Daoy (cell line): ENCODE measurements around the gene IFFO2. TPM values are rescaled to one million over a fixed set of nuclear protein-coding genes. Genes with fewer than 3 reads are reported as not detected.
A peak's percentile ranks its signal among the peaks of the same experiment; 100 is the strongest.

ENCODE experiments used
- DNase-seq: peaks from one replicate; pipeline ENCODE4 v3.0.0-alpha.2; 2015; ENCODE audit warnings: low read depth
- total RNA-seq: library from RNA; depleted of rRNA; stranded (reverse); fragments of >200 nt; shearing (Covaris generic); gene quantifications from 2 replicates; pipeline ENCODE4 v1.2.3, GENCODE V29; 2014

The IFFO2 gene
- total RNA-seq, 1 experiment from 2014 or later = 34.1 TPM

DNA sequence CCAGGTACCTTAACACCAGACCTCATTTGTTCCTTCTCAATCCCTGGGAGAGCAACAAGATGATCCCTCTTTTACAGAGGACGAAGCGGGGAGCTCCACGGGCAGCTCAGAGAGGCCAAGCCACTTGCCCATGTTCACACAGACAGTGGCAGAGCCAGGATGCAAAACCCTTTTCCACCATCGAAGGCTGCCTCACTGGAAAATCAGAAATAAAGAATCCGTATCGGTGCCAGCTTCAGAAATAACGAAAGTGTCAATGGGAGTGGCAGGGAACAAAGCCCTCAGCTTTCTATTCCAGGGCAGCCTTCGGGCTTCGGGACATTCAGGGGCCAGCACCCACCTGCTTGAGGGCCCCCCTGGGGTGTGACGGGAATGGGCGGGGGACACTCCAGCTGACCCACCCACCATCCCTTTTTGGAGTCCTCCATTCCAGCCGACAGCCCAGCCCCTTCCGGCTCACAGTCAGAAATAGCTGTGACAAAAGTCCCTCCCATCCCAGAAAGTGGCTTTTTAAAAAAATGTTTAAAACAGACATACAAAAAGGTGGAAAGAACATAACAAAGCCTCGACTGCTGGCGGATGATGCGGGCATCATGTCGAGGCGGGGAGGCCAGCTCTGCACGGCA, 6.0 kb downstream of the IFFO2 start:
- DNase-seq = peak; percentile 64

DNA sequence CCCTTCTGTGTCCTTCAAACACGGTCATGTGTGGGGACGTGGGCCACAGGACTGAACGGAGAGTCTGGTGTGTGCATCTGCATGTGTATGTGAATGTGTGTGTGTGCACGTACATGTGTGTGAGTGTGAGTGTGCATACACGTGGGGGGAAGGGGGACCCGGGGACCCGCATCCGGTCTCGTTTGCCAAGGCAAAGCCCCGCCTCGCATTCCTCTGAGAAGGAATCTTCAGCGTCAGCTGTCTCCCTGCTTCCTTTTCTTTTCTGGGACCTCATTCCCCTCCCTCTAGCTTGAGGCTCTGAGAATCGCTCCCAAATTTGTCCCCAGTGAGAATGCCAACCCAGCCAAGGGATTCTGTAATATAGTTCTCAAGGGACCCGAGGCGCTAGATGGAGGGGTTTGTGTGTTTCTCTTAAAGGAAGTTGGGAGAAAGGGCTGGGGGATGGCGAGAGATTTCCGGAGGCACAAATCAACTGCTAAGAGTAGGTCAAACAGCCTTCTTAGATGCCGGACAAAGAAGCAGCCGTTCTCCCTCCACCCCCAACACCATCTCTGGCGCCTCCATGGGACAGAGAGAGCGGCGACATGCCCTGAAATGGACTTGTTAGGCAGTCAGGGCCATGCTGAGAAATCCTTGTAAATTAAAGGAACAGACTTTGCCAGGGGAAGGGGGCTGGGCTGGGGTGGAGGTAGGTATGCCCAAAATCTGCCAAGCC, 6.6 kb downstream of the IFFO2 start:
- DNase-seq = peak; percentile 67

DNA sequence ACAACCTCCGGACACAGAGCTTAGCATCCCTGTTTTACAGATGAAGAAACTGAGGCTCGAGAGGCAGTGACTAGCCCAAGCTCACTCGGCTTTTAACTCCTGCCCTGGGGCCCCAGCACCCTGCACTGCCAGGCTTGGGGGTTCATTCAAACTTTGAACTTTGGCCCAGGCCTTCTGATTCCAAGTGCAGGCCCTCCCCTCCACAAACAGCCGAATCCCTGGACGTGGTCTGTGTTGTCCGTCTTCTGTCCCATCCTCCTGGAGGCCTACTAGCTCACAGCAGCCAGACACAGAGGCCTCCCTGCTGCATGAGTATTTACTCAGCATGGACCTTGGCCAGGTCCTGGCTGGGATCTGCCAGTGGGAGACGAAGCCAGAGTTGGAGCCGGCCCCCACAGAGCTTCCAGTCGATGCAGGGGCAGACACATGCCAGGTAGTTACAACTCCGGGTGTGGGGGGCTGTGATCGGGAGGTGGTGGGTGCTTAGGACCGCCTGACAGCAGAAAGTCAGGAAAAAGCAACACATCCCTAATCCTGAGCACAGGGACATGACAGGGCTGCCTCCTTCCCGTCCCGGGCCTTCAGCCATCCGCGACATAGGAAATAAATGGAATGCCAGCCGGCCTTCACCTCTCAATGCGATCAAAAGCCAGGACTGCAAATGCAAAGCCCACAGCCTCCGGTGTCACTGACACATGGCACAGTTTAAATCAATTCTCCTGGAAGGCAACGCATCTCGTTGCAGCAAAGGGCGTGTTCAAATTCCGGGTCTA, 7.4 kb downstream of the IFFO2 start:
- DNase-seq = peak; percentile 71

DNA sequence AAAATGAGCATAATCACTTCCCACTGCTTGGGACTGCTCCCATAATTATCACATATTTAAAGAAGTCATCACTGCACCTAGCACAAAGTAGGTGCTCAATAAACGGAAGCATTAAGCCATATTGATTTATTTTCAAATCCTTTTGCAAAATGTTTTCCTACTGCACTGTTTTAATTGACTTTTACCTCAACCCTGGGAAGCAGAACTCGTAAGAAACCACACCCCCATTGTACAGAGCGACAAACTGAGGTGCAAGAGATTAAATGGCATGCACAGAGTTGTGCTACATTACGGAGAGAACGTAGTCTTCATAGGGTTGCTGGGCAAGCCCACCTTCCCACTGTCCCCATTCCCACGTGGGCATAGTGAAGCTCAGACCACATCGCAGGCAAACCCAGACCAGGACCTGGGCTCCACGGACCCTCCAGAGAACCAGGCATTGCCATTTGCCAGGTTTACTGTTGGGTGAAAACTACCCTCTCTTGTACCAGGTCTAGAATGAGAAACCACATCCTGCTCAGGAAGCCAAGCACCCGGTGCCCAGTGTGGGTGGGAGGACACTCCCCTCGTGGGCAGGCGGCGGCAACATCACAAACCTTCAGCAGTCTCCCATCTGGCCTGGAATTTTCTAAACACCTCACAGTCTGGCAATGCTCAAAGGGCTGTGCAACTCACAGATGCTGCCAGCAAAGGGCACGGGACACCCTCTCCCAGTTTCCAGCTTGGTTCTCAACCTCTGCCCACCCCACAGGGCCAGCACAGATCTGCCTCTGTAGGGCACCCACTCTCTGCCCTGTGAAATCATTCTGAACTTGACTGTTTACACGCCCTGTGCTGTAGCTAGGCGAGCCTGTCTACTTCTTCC, 8.2 kb downstream of the IFFO2 start:
- peak; percentile 80 for DNase-seq

DNA sequence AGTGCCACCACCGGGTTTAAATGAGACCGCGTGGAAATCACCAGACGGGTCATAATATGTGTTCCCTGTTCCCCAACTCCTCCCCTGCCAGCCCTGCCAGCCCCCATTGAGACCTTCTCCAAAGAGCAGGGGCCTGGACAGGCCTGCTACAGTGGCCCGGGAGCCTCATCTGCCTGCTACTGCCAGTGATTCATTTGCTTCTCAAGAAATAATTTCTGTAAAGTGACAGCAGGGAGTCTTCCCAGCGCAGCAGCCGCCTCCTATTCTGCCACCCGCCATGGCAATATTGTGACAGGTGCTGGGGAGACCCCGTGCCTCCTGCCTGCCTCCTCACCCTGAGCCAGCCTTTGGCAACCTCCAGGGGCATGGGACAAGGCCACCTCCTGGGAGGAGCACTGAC, 8.9 kb downstream of the IFFO2 start:
- DNase-seq = no peak

DNA sequence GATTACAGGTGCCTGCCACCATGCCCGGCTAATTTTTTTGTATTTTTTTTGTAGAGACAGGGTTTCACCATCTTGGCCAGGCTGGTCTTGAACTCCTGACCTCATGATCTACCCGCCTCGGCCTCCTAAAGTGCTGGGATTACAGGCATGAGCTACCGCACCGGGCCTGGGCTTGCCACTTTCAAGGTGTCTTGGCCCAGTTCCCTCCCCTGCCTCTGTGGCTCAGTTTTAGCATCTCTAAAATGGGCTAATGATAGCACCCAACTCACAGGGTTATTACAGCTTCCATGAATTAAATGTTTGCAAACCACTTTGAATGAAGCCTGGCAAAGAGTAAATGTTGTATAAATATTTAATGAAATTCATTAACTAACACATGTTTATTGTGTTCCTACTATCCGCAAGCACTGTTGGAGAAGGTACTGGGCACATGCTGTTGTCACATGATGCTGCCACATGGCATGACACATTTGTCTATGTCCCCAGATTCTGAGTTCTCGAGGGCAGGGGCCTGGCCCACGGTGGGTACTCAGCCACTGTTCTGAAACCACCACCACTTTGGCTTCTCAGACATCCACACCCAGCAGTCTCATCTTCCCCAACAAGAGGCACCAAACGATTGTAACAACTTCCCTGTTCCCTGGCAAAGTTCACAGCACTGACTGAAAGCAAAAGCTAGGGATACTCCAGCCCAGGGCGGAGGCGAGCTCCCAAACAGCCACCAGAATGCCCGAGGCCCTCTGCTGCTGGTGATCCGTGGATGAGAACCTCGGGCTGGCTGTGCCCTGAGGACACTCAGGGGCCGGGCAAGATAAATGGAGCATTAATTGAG, 9.7 kb downstream of the IFFO2 start:
- DNase-seq = no peak

DNA sequence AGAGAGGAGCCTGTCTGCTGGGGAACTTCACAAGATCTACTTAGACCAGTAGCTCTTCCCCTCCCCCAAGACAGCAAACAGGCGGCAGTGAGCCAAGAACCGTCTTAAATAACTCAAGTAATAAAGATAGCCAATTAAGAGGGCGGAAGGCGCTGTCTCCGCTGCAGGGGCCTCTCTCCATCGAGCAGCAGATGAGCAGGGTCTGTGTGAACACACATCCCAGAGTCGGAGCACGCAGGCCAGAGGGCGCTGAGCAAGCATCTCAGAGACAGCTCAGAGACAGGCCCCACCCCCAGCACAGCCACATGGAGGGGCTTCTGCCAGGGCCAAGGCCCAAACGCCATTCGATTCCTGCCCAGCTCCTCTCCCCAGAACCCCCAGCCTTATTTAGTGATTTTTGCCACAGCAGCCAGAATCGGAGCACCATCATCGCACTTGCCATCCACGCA, 11.1 kb downstream of the IFFO2 start:
- peak; percentile 62 for DNase-seq

DNA sequence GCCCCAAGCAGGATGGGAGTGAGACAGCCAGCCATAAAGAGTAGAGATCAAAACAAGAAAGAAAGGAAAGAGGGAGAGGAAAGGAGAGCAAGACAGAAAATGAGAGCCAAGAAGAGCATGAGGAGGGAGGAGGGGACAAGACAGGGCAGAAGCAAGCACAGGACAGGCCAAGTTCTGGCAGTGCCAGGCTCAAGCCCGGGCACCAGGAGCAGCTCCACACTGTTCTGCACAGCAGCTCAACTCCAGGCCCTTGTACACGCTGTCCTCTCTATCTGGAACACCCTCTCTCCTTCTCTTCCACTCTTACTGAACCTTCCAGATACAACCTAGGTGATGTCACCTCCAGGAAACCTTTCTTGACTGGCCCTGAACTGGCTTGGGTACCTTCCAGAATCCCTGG, 11.7 kb downstream of the IFFO2 start:
- DNase-seq = no peak

DNA sequence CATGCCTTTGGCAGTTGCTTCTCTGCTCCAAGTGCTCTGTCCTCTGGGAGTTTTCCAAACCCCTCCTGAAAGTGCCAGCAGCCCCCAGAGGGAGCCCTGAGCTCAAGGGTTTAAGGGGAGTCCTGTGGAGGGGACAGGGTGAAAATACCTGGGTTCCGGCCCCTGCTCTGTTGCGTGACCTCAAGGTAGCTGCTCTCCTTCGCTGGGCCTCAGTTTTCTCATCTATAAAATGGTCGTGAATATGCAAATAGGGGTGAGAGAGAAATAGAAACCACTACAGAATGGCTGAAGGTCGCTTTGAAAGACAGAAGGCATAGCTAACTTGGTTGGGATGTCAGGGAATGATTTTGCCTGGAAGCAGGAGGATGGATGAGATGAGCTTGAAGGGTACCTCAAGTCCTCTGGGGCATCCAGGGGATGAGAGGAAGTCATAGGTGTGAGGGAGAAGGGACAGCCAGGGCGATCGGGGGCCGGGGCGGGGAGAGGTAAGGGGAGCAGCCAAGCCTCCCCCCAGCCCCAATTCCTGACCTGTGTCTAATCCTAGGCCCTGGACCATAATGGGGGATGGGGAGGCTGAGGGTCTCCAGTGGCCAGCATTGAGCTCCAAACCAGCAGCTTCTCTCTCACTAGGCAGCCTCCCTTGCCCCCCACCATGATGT, 12.4 kb downstream of the IFFO2 start:
- no peak for DNase-seq

DNA sequence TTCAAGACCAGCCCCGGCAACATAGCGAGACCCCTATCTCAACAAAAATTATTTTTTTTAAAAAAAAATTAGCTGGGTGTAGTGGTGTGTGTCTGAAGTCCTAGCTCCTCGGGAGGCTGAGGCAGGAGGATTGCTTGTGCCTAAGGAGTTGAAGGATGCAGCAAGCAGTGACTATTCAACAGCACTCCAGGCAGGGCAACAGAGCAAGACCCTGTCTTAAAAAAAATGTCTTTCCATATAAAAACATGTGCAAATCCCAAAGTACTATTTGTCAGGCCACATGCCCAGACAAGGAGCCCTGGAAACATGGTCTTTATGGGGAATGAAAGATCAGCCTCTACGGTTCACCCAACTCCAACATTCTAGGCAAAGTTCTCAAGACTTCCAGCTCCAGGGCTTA, 13.3 kb downstream of the IFFO2 start:
- no peak for DNase-seq

DNA sequence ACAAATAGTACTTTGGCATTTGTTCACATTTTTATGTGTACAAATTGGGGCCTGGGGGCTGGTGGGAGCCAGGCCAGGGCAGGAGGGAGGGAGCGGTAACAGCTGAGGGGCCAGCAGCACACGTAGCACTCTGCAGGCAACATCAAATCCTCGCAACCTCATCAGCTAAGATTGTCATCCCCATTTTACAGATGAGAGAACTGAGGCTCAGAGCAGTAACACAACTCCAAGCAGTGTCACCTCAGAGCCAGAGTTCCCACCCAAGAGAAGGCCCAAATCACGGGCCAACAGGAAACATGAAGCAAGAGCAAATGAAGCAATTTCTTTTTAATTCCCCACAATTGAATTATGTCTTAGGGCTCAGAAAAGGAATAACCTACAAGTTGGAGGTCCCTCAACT, 14.1 kb downstream of the IFFO2 start:
- no peak for DNase-seq

DNA sequence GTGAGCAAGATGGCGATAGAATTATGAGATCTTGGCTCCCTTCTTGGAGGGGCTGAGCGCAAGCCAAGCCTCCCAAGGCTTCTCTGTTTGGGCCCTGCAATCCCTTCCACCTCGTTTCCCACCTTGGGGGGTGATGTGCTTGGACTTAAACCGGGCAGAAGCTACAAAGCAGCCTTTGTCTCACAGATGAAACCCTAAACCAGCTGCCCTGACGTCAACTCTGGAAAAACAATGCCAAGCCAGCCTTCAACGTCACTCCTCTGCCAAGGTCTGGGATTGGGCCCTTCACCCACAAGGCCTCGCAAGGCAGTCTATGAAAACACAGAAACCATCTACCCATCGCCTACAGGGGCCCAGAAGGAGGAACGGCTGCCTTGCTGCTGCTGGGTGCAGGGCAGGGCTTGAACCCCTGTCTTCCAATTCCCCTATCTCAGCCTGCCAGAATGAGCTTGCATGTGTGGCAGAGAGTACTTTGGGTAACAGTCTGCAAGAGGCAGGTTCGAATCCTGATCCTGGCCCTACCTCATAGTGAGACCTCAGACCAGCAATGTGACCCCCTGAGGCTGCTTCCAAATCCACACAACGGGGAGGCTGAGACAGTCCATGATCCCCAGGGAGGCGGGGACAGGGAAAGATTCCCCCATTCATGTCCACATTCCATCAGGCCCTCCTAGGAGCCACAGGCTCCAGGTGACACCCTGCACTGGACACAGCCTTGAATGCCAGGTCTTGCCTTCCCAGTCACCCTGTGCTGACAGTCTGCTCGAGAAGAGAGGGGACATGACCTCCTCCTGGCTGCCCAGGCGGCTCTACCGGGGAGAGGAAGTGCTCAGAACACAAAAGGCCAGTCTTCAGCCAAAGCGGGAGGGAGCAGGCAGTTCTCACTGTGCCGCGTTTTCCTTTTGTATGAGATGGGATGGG, 15.0 kb downstream of the IFFO2 start:
- DNase-seq = peak; percentile 96

DNA sequence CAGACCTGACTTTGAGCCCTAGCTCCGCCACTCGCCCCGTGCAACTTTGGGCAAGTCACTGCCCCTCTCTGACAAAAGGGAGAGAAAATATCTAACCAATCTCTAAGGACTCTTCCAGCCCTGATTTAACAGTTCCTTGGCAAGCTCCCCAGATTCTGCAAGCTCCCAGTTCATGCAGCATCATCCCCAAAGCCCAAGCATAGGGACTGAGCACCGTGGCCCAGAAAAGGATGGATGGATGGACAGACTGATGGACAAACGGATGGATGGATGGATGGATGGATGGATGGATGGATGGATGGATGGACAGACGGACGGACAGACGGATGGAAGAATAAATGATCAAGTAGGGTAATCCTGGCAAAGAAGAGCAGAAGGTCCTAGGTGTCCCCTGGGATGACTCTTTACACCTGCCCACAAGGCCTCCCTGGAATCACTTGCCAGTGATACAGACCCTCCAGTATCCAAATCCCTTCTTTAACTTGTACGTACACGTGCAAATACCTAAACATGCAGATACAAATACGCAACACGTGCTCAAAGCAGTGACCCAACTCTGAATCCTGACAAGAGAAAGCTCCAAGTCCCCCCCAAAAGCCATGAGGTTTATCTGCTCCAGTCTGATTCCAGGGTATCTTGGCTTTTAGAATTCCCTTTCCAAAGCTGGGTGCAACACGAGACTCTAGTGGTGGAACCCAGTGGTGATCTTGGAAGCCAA, 16.0 kb downstream of the IFFO2 start:
- DNase-seq = no peak

DNA sequence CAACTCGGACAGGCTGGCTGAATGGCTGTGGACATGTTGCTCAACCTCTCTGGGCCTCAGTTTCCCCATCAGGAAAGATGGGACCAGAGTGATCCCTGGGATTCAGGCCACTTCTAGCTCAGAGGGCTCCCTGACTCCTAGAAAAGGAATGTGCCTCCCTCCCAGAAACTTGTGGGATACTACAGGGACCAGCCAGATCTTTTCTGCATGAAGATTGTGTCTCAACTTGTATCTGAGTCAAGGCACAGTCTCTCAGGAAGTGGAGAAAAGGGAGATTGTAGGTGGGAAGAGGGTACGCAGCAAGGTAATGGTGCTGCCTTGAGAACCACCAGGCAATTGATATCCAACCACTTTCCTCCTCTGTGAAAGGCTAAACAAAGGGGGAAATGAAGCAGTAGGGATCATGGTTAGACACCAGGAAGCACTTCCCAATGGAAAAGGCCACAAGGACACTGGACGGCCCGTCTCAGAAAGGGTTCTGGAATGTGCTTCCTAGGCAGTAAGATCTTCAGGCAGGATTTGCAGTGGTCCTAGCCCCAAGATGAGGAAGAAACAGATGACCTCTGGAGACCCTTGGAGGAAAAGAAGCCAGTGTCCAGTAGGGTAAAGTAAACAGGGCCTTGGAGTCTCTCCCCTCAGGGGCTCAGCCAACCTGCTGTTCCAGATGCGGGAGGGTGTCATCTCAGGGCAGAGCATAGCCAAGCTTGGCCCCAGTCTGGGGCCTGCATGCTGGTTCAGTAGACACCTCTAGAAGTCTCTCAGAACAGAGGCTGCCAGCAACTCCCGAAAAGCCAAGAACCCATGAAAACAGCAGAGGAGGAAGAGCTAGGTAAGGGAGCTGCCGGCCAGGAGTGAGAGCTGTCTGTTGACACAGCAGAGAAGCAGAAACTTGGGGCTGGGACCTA, 16.8 kb downstream of the IFFO2 start:
- no peak for DNase-seq

DNA sequence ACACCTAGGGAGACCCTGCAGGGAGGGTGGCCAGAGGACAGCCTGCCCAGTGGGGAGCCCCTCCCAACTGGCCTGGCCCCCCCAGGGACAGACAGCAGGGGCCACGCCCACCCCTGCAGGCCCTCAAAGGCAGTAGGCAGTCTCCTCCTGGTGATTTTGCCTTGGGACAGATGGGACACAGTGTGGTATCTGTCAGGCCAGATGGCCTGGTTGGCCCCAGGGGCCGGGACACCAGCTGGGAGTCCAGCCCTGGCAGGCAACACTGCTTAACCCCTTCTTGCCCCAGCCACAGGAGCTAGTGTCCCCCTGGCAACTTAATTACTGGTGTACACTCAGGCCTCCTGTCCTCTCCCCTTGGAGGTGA, 17.8 kb downstream of the IFFO2 start:
- DNase-seq = no peak

DNA sequence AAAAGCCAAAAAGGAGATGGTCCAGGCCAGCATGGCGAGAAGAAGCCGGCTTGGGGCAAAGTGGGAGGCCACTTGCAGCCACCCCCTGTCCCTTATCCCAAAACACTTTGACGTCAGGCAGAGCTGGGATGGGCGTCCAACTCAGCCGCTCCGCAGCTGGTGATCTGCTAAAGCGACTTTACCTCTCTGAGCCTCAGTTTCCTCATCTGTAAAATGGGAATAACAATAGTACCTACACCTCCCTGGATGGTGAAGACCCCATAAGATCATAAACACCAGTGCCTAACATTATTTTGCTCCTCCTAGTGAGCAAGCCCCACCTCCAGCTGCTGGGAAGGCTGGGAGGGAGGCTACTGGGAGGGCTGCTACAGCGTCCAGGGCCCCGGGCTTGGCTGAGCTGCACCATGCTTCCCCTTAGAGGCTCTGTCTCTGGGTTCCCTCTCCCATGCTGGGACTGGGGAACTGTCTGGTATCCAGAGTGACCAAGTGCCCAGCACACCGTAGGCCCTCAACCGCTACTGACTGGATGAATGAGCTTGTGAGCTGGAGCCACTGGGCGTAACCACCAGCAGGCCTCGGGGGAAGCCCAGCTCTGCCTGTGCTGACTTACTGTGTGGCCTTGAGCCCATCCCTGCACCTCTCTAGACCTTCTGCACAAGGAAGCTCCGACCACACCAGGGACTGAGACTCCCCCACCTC, 18.3 kb downstream of the IFFO2 start:
- no peak for DNase-seq

DNA sequence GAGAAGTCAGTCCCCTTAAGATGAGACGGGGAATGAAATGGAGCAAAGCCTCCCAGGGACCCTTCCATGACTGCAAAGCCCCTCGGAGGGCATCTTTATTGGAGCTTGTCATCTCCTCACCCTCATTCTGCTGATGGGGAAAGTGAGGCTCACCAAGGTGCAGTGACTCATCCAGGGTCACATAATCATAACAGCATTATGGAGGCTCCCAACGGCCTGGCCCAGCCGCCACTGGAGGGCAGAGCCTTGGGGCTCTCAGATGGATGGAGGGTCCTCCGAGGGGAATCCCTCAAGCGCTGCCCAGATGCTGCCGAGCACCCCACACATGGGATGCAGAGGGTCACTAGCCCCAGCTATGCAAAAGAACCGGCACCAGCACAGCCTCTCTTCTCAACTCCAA, 18.9 kb downstream of the IFFO2 start:
- no peak for DNase-seq
